IPS DF 6.9 (cell line): ENCODE results near the gene PPIF.

Experiments used
- DNase-seq: peaks from one replicate; pipeline ENCODE4 v3.0.0-alpha.2; 2013; ENCODE audit warnings: low read depth, low spot score
- H3K27ac ChIP-seq: one replicate; pipeline ENCODE4 v1.5.1; 2013; ENCODE audit warnings: low read length, control low read depth
- H3K27me3 ChIP-seq: 2 replicates; pipeline ENCODE4 v1.6.1; 2013; ENCODE audit warnings: mild to moderate bottlenecking, low read length; ENCODE audit not compliant: control insufficient read depth, insufficient read depth
- H3K36me3 ChIP-seq: 2 replicates; pipeline ENCODE4 v1.6.1; 2013; ENCODE audit warnings: low read length; ENCODE audit not compliant: control insufficient read depth, insufficient read depth
- H3K4me1 ChIP-seq: 2 replicates; pipeline ENCODE4 v1.6.1; 2013; ENCODE audit warnings: low read length; ENCODE audit not compliant: control insufficient read depth, insufficient read depth
- H3K4me3 ChIP-seq: 2 replicates; pipeline ENCODE4 v1.5.1; 2013; ENCODE audit warnings: mild to moderate bottlenecking, low read length
- H3K9me3 ChIP-seq: 2 replicates; pipeline ENCODE4 v1.6.1; 2013; ENCODE audit warnings: low read length, inconsistent platforms; ENCODE audit not compliant: control insufficient read depth, insufficient read depth
- WGBS: extraction: QIAGEN DNeasy Blood & Tissue Kit; methylation state at CpG from one replicate; pipeline ENCODE4 v1.1.7; 2013; ENCODE audit warnings: mixed read lengths, missing lambda C conversion rate; ENCODE audit not compliant: insufficient read length, insufficient coverage; 5-methylcytosine and 5-hydroxymethylcytosine counted together

Gene PPIF

GRCh38 chr10:79390551-79391229 is 43.4 kb downstream of the PPIF start:
- no CpG with 5 or more reads among the region's 16 CpGs for WGBS
- Histone ChIP-seq H3K4me3 (no peak overlapping the region), H3K27me3 (no peaks in the 10 kb centered on the region), H3K4me1 (peaks cover 5% of the 10 kb centered on the region), H3K27ac (no peak overlapping the region), H3K36me3 (no peaks in the 10 kb centered on the region), H3K9me3 (no peaks in the 10 kb centered on the region)
- DNase-seq, result no peak

GRCh38 chr10:79391231-79392019 is 44.2 kb downstream of the PPIF start:
- Histone ChIP-seq H3K27ac (no peak overlapping the region), H3K4me1 (peaks cover 2% of the 10 kb centered on the region; the same call in 1 of the 2 replicates), H3K36me3 (no peaks in the 10 kb centered on the region), H3K4me3 (no peak overlapping the region), H3K9me3 (no peaks in the 10 kb centered on the region), H3K27me3 (no peaks in the 10 kb centered on the region)
- no CpG with 5 or more reads among the region's 12 CpGs for WGBS
- no peak for DNase-seq

GRCh38 chr10:79392020-79392398 is 44.7 kb downstream of the PPIF start:
- Histone ChIP-seq H3K9me3 (no peaks in the 10 kb centered on the region), H3K27ac (no peak overlapping the region), H3K4me3 (no peak overlapping the region), H3K27me3 (no peaks in the 10 kb centered on the region), H3K36me3 (no peaks in the 10 kb centered on the region), H3K4me1 (peaks cover 2% of the 10 kb centered on the region; the same call in 1 of the 2 replicates)
- DNase-seq, result no peak
- no CpG with 5 or more reads among the region's 14 CpGs for WGBS

- Histone ChIP-seq H3K4me3 (no peak overlapping the region; the same call in 1 of the 2 replicates), H3K36me3 (no peaks in the 10 kb centered on the region), H3K27ac (no peak overlapping the region), H3K4me1 (peaks cover 2% of the 10 kb centered on the region; the same call in 1 of the 2 replicates), H3K9me3 (no peaks in the 10 kb centered on the region), H3K27me3 (no peaks in the 10 kb centered on the region)
- no peak for DNase-seq
- WGBS, result no CpG with 5 or more reads among the region's 6 CpGs
Measured at GRCh38 chr10:79392506-79393176, 45.4 kb downstream of the PPIF start.

- Histone ChIP-seq H3K9me3 (no peaks in the 10 kb centered on the region), H3K27me3 (no peaks in the 10 kb centered on the region), H3K36me3 (no peaks in the 10 kb centered on the region), H3K4me1 (peaks cover 2% of the 10 kb centered on the region; the same call in 1 of the 2 replicates), H3K4me3 (no peak overlapping the region), H3K27ac (no peak overlapping the region)
- no CpG with 5 or more reads among the region's 4 CpGs for WGBS
- DNase-seq, result no peak
Measured at GRCh38 chr10:79393221-79393923, 46.1 kb downstream of the PPIF start.

- peaks cover 4% of the 10 kb centered on the region for H3K4me1 ChIP-seq
- no peak for DNase-seq
- no peaks in the 10 kb centered on the region for H3K36me3 ChIP-seq
- no peaks in the 10 kb centered on the region for H3K27me3 ChIP-seq
- H3K4me3 ChIP-seq, result no peak overlapping the region
- H3K9me3 ChIP-seq, result no peaks in the 10 kb centered on the region
- no CpG with 5 or more reads among the region's 17 CpGs for WGBS
- no peak overlapping the region for H3K27ac ChIP-seq
Measured at GRCh38 chr10:79393924-79394610, 46.8 kb downstream of the PPIF start.

- Histone ChIP-seq H3K36me3 (no peaks in the 10 kb centered on the region), H3K9me3 (no peaks in the 10 kb centered on the region), H3K27ac (no peak overlapping the region), H3K27me3 (no peaks in the 10 kb centered on the region), H3K4me1 (peaks cover 9% of the 10 kb centered on the region), H3K4me3 (no peak overlapping the region)
- WGBS, result no CpG with 5 or more reads among the region's 5 CpGs
- no peak for DNase-seq
Measured at GRCh38 chr10:79394664-79395063, 47.4 kb downstream of the PPIF start.

GRCh38 chr10:79396520-79396919 is 49.3 kb downstream of the PPIF start:
- no peak for DNase-seq
- no peaks in the 10 kb centered on the region for H3K9me3 ChIP-seq
- peaks cover 9% of the 10 kb centered on the region for H3K4me1 ChIP-seq
- no peaks in the 10 kb centered on the region for H3K36me3 ChIP-seq
- H3K4me3 ChIP-seq, result no peak overlapping the region
- WGBS, result no CpG with 5 or more reads among the region's 5 CpGs
- no peaks in the 10 kb centered on the region for H3K27me3 ChIP-seq
- H3K27ac ChIP-seq, result no peak overlapping the region

GRCh38 chr10:79397051-79397450 is 49.8 kb downstream of the PPIF start:
- no CpG with 5 or more reads among the region's 6 CpGs for WGBS
- no peaks in the 10 kb centered on the region for H3K36me3 ChIP-seq
- no peaks in the 10 kb centered on the region for H3K27me3 ChIP-seq
- H3K4me1 ChIP-seq, result peaks cover 9% of the 10 kb centered on the region
- H3K27ac ChIP-seq, result no peak overlapping the region
- DNase-seq, result no peak
- H3K4me3 ChIP-seq, result no peak overlapping the region
- no peaks in the 10 kb centered on the region for H3K9me3 ChIP-seq
